CD4-positive, alpha-beta T cell (primary cell): ENCODE measurements around the gene SLCO4A1. TPM values are rescaled to one million over a fixed set of nuclear protein-coding genes. Genes with fewer than 3 reads are reported as not detected.
A peak's percentile ranks its signal among the peaks of the same experiment; 100 is the strongest.

Experiments
- ATAC-seq: fragments of 200-7000 bp; cut with Tn5 transposase; one replicate; pipeline ENCODE4 v1.10.0; 2022; ENCODE audit warnings: mild to moderate bottlenecking; ENCODE audit not compliant: poor library complexity
- CTCF ChIA-PET: fragments of 350-600 bp; sonication (Branson Sonifier 250); formaldehyde crosslinking; loops from one replicate; lab custom pipeline; 2021; ENCODE audit warnings: antibody characterized with exemption, inconsistent platforms; lab: Charles Lee
- POLR2A ChIA-PET: fragments of 350-600 bp; sonication (Branson Sonifier 250); formaldehyde crosslinking; loops from one replicate; lab custom pipeline; 2021; ENCODE audit warnings: antibody characterized with exemption, inconsistent platforms; lab: Charles Lee
- DNase-seq, 14 experiments: peaks; one replicate each; pipeline ENCODE4 v3.0.0-alpha.2; 2013 to 2020; ENCODE audit warnings: mixed read lengths in 2 of 14
- H3K27ac ChIP-seq, 2 donors: one replicate each; pipeline versions ENCODE4 v1.5.1 to v1.7.0; 2013; ENCODE audit warnings: low read length in 2 of 2, low read depth in 1 of 2, mild to moderate bottlenecking in 1 of 2
- H3K27me3 ChIP-seq, 2 experiments: 1 replicate in 1 of 2; 2 replicates in 1 of 2; pipeline versions ENCODE4 v1.6.1 to v1.7.0; 2013; ENCODE audit warnings: low read length in 2 of 2, control low read depth in 1 of 2, mild to moderate bottlenecking in 1 of 2, moderate library complexity in 1 of 2; ENCODE audit not compliant: insufficient read depth in 2 of 2, control insufficient read depth in 1 of 2
- H3K36me3 ChIP-seq: one replicate; pipeline ENCODE4 v1.6.1; 2013; ENCODE audit warnings: low read length, control low read depth; ENCODE audit not compliant: insufficient read depth
- H3K4me1 ChIP-seq: one replicate; pipeline ENCODE4 v1.6.1; 2013; ENCODE audit warnings: low read length, control low read depth; ENCODE audit not compliant: insufficient read depth
- H3K4me3 ChIP-seq: one replicate; pipeline ENCODE4 v1.5.1; 2013; ENCODE audit warnings: mild to moderate bottlenecking, low read length, moderate library complexity
- H3K9me3 ChIP-seq, 2 experiments: 1 replicate in 1 of 2; 2 replicates in 1 of 2; pipeline versions ENCODE4 v1.6.1 to v1.7.0; 2013; ENCODE audit warnings: low read length in 2 of 2, mild to moderate bottlenecking in 2 of 2, control low read depth in 1 of 2, moderate library complexity in 1 of 2; ENCODE audit not compliant: control insufficient read depth in 1 of 2, insufficient read depth in 1 of 2
- H3K27ac Mint-ChIP-seq: one replicate; pipeline ENCODE4 v1.8.0; 2020; ENCODE audit warnings: mixed read lengths
- H3K27me3 Mint-ChIP-seq: one replicate; pipeline ENCODE4 v1.8.0; 2021; ENCODE audit warnings: mixed read lengths
- H3K36me3 Mint-ChIP-seq: one replicate; pipeline ENCODE4 v1.8.0; 2021; ENCODE audit warnings: low read depth, mixed read lengths
- H3K4me1 Mint-ChIP-seq: one replicate; pipeline ENCODE4 v1.8.0; 2021; ENCODE audit warnings: low read depth, mixed read lengths
- H3K4me3 Mint-ChIP-seq: one replicate; pipeline ENCODE4 v1.8.0; 2020; ENCODE audit warnings: mild to moderate bottlenecking, mixed read lengths
- H3K9me3 Mint-ChIP-seq: one replicate; pipeline ENCODE4 v1.8.0; 2020; ENCODE audit warnings: mixed read lengths
- intact Hi-C, 2 experiments: fragments of 100-400 bp; cut with DNase I in 1 of 2; cut with micrococcal nuclease in 1 of 2; formaldehyde crosslinking; loops; one replicate each; pipeline versions ENCODE4 v1.15.1 to v1.9.0; 2023 to 2025; cut with DNase I, micrococcal nuclease
- total RNA-seq, 174 experiments: library from RNA in 2 of 174; stranded (reverse) in 2 of 174; gene quantifications; one replicate each; pipeline ENCODE4 v1.2.3 and lab custom pipeline; 2021 to 2026
- TF ChIP-seq, protein P1 (sequence below): fragments of 200-600 bp; IDR thresholded peaks from one replicate; pipeline ENCODE4 v1.8.0; 2022; ENCODE audit warnings: antibody characterized with exemption, mild to moderate bottlenecking

Gene SLCO4A1
- total RNA-seq, 2 experiments from 2014 or later, result 2.3 to 2.5 TPM

DNA sequence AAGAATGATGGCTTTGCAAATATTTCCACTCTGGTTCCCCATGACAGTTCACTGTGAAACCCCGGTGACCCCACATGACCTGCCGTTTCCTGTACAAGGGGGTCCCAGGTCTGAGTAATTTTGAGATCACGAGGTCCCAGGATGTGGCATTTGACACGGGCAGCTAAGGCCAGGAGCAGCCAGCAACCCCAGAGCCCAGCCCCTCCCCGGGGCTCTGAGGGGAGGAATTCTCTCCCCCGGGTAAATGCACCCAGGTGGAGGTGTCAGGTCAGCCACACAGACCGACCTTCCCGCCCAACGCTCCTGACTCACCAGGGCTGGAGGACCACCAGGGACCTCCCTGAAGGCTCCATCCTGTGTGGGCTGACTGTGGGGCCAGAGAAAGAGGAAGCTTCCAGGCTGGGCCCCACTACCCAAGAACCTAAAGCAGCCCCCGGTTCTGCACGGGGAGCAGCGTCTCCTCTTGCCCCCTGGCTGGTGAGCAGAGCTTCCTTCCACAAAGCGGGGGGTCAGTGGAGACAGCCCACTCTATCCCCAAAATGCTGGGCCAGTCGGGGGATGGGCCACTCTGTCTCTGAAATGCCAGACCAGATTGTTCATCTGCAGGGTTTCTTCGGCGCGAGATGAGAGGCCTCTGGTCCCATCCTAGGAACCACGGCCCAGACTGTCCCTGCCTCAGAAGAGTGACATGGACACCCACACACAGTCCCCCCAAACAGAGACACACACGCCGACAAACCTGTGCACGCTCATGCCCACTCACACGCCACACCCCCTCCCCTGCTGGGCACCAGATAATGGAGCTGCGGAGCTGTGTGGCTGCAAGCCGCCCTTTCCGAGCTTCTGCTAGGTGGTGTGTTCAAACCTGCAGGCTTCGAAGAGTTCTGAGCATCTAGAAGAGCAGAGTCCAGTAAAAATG lies 23.4 kb upstream of the SLCO4A1 start:
- Mint-ChIP-seq H3K9me3 (no peaks in the 10 kb centered on the region), H3K4me3 (no peak overlapping the region), H3K4me1 (peaks cover 23% of the 10 kb centered on the region), H3K27me3 (no peaks in the 10 kb centered on the region), H3K27ac (no peak overlapping the region), H3K36me3 (no peaks in the 10 kb centered on the region)
- Histone ChIP-seq H3K27ac (no peak overlapping the region), H3K36me3 (no peaks in the 10 kb centered on the region), H3K27me3 (no peaks in the 10 kb centered on the region), H3K4me1 (peaks cover 42% of the 10 kb centered on the region), H3K4me3 (no peak overlapping the region), H3K9me3 (no peaks in the 10 kb centered on the region)
- CTCF ChIA-PET, result interaction anchor here (1.6 kb wide), 1 partner anchor 32 kb away, joined by 6 read pairs; no protein-coding TSS in a partner anchor
- ATAC-seq (no peak), DNase-seq (peak in 5 of 14 experiments; percentile 14 to 62 (median 55))
- TF ChIP-seq, protein P1, sequence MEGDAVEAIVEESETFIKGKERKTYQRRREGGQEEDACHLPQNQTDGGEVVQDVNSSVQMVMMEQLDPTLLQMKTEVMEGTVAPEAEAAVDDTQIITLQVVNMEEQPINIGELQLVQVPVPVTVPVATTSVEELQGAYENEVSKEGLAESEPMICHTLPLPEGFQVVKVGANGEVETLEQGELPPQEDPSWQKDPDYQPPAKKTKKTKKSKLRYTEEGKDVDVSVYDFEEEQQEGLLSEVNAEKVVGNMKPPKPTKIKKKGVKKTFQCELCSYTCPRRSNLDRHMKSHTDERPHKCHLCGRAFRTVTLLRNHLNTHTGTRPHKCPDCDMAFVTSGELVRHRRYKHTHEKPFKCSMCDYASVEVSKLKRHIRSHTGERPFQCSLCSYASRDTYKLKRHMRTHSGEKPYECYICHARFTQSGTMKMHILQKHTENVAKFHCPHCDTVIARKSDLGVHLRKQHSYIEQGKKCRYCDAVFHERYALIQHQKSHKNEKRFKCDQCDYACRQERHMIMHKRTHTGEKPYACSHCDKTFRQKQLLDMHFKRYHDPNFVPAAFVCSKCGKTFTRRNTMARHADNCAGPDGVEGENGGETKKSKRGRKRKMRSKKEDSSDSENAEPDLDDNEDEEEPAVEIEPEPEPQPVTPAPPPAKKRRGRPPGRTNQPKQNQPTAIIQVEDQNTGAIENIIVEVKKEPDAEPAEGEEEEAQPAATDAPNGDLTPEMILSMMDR, result no peak
- intact Hi-C loops, result loop anchor here in 1 of 2 experiments (5.0 kb wide), 1 partner anchor 317 kb away; the partner anchor contains the start of gene ADRM1
- POLR2A ChIA-PET, result interaction anchor here (1.6 kb wide), 1 partner anchor 33 kb away, joined by 8 read pairs; no protein-coding TSS in a partner anchor

DNA sequence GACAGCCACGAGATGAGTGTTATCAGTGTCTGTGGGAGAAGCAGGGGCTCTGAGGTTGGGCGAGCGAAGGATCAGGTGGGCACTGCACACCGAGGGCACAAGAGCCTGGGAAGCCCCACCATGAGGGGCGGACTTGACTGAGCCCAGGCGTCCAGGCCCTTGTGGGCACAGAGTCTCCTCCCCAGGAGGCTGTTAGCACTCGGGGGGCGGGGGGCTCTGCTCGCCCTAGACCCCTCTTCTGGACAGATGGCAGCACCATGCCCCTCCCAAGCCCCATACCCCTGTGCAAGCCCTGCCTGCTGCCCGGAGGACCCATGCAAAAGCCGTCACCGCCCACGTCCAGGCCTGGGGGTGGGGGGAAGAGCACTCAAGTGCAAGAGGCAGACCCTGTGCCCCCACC lies 21.7 kb upstream of the SLCO4A1 start:
- no peaks in the 10 kb centered on the region for H3K9me3 Mint-ChIP-seq
- Histone ChIP-seq H3K27ac (no peak overlapping the region), H3K9me3 (no peaks in the 10 kb centered on the region), H3K4me3 (no peak overlapping the region), H3K36me3 (no peaks in the 10 kb centered on the region), H3K4me1 (peaks cover 46% of the 10 kb centered on the region), H3K27me3 (no peaks in the 10 kb centered on the region)
- H3K4me3 Mint-ChIP-seq, result no peak overlapping the region
- ChIA-PET POLR2A (no interaction called here), CTCF (no interaction called here)
- peaks cover 27% of the 10 kb centered on the region for H3K4me1 Mint-ChIP-seq
- no peaks in the 10 kb centered on the region for H3K36me3 Mint-ChIP-seq
- no peak overlapping the region for H3K27ac Mint-ChIP-seq
- intact Hi-C loops, result no loop called here
- TF ChIP-seq, protein P1, result no peak
- no peak for ATAC-seq
- no peak for DNase-seq
- H3K27me3 Mint-ChIP-seq, result no peaks in the 10 kb centered on the region

DNA sequence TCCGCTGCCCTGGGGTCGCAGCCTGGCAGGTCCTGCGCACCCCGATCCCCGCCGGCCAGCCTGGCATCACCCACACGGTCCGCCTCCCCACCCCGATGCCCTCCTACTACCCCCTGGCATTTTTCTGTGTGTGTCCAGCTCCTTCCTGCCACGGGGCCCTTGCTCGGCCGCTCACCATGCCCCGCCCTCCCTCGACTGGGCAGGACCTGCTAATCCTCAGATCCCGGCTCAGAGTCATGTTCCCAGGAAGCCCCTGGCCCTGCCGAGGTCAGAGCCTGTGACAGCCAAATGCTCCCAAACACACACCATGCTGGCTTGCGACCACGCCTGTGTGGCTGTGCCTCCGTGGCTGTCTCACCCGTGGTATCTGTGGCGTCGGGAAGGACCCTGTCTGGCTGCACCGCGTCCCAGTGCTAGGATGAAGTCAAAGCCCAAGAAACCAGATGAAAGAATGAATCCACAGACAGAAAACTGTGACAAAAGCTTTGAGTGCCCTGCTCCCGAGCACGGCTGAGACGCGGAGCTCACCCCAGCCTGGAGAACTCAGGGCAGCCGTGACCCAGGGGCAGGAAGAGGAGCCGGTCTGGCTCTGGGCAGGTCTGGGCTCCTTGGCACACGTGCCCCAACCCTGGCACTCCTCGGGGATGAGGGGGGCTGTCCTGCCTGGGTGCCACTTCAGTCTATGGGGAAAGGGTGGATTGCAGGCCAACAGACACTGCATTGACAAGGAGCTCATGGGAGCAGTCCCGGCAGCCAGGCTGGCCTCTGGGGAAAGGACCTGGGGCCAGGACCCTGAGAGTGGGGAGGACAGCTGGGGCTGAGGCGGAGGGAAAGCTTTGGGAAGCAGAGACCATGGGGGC lies 20.8 kb upstream of the SLCO4A1 start:
- Histone ChIP-seq H3K4me3 (no peak overlapping the region), H3K36me3 (no peaks in the 10 kb centered on the region), H3K9me3 (no peaks in the 10 kb centered on the region), H3K27me3 (no peaks in the 10 kb centered on the region), H3K4me1 (peaks cover 46% of the 10 kb centered on the region), H3K27ac (no peak overlapping the region)
- Mint-ChIP-seq H3K9me3 (no peaks in the 10 kb centered on the region), H3K4me3 (no peak overlapping the region), H3K4me1 (peaks cover 27% of the 10 kb centered on the region), H3K36me3 (no peaks in the 10 kb centered on the region), H3K27me3 (no peaks in the 10 kb centered on the region), H3K27ac (no peak overlapping the region)
- POLR2A ChIA-PET, result no interaction called here
- no peak for DNase-seq
- TF ChIP-seq, protein P1, result no peak
- CTCF ChIA-PET, result no interaction called here
- intact Hi-C loops, result no loop called here
- ATAC-seq, result no peak
